Neural progenitor cell (in vitro differentiated cells): ENCODE measurements around the gene KDM5C.

Source experiments
- EZH2phosphoT487 ChIP-seq: fragments of 200-600 bp; sonication (generic); IDR thresholded peaks from 2 replicates; pipeline ENCODE4 v1.6.1; 2017; ENCODE audit warnings: antibody characterized with exemption
- TF ChIP-seq, protein P1 (sequence below): fragments of 200-600 bp; sonication (generic); IDR thresholded peaks from 2 replicates; pipeline ENCODE4 v1.5.1; 2017; ENCODE audit warnings: antibody characterized with exemption, mild to moderate bottlenecking

DNA sequence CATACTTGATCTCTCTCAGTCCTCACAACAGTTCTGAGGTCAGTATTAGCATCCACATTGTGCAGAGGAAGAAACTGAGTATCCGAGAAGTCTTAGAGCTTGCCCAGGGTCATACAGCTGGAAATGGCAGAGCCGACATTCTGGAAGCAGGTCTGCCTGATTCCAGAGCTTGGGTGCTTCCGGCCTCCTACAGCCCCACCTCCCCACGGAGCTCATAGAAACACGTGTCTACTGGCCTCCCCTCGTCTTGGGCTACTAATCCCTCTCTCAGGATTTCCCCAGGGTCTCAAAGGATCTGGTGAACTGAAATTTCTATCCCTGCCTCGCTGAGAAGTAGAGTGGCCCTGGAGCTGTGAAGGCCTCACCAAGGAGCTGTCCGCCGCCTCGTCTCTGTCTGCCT is 12.0 kb upstream of the KDM5C start:
- TF ChIP-seq, protein P1, sequence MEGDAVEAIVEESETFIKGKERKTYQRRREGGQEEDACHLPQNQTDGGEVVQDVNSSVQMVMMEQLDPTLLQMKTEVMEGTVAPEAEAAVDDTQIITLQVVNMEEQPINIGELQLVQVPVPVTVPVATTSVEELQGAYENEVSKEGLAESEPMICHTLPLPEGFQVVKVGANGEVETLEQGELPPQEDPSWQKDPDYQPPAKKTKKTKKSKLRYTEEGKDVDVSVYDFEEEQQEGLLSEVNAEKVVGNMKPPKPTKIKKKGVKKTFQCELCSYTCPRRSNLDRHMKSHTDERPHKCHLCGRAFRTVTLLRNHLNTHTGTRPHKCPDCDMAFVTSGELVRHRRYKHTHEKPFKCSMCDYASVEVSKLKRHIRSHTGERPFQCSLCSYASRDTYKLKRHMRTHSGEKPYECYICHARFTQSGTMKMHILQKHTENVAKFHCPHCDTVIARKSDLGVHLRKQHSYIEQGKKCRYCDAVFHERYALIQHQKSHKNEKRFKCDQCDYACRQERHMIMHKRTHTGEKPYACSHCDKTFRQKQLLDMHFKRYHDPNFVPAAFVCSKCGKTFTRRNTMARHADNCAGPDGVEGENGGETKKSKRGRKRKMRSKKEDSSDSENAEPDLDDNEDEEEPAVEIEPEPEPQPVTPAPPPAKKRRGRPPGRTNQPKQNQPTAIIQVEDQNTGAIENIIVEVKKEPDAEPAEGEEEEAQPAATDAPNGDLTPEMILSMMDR: no peak
- no peak for TF ChIP-seq EZH2phosphoT487
